Central memory CD8-positive, alpha-beta T cell (primary cell): ENCODE data around the gene PRKN.

ENCODE experiments used
- ATAC-seq: fragments of 150-1000 bp; cut with Tn5 transposase; replicated peaks from 2 replicates; pipeline ENCODE4 v1.10.0; 2022; ENCODE audit warnings: mild to moderate bottlenecking, moderate FRiP score, moderate number of reproducible peaks; ENCODE audit not compliant: poor library complexity, severe bottlenecking; ENCODE audit errors: extremely low read depth
- DNase-seq, 2 donors: peaks; one replicate each; pipeline ENCODE4 v3.0.0; 2021; ENCODE audit warnings: low spot score in 2 of 2
- H3K27ac Mint-ChIP-seq: one replicate; pipeline ENCODE4 v1.8.0; 2022; ENCODE audit warnings: low read depth, mild to moderate bottlenecking, moderate library complexity, mixed read lengths
- H3K27me3 Mint-ChIP-seq: one replicate; pipeline ENCODE4 v1.8.0; 2022; ENCODE audit warnings: mixed read lengths
- H3K36me3 Mint-ChIP-seq: one replicate; pipeline ENCODE4 v1.8.0; 2022; ENCODE audit warnings: mild to moderate bottlenecking, moderate library complexity, mixed read lengths; ENCODE audit not compliant: insufficient read depth
- H3K4me1 Mint-ChIP-seq: one replicate; pipeline ENCODE4 v1.8.0; 2022; ENCODE audit warnings: mixed read lengths
- H3K4me3 Mint-ChIP-seq: one replicate; pipeline ENCODE4 v1.8.0; 2022; ENCODE audit warnings: mild to moderate bottlenecking, moderate library complexity, mixed read lengths
- H3K9me3 Mint-ChIP-seq: one replicate; pipeline ENCODE4 v1.8.0; 2022; ENCODE audit warnings: mixed read lengths

PRKN gene

GRCh38 chr6:162364488-162364887 lies 363.1 kb downstream of the PRKN start:
- Mint-ChIP-seq H3K9me3 (no peaks in the 10 kb centered on the region), H3K27me3 (no peaks in the 10 kb centered on the region), H3K4me3 (no peak overlapping the region), H3K27ac (no peak overlapping the region), H3K4me1 (no peaks in the 10 kb centered on the region), H3K36me3 (no peaks in the 10 kb centered on the region)
- DNase-seq (no peak), ATAC-seq (no peak)

GRCh38 chr6:162363757-162364156 lies 363.8 kb downstream of the PRKN start:
- Mint-ChIP-seq H3K27me3 (no peaks in the 10 kb centered on the region), H3K27ac (no peak overlapping the region), H3K36me3 (no peaks in the 10 kb centered on the region), H3K9me3 (no peaks in the 10 kb centered on the region), H3K4me3 (no peak overlapping the region), H3K4me1 (no peaks in the 10 kb centered on the region)
- ATAC-seq, result no peak
- DNase-seq, result no peak

GRCh38 chr6:162360901-162361567 lies 366.5 kb downstream of the PRKN start:
- Mint-ChIP-seq H3K9me3 (no peaks in the 10 kb centered on the region), H3K27me3 (no peaks in the 10 kb centered on the region), H3K4me3 (no peak overlapping the region), H3K4me1 (no peaks in the 10 kb centered on the region), H3K27ac (no peak overlapping the region), H3K36me3 (no peaks in the 10 kb centered on the region)
- ATAC-seq, result no peak
- DNase-seq, result no peak

- no peaks in the 10 kb centered on the region for H3K36me3 Mint-ChIP-seq
- H3K4me3 Mint-ChIP-seq, result no peak overlapping the region
- no peak overlapping the region for H3K27ac Mint-ChIP-seq
- no peaks in the 10 kb centered on the region for H3K4me1 Mint-ChIP-seq
- DNase-seq, result no peak
- no peaks in the 10 kb centered on the region for H3K9me3 Mint-ChIP-seq
- no peak for ATAC-seq
- H3K27me3 Mint-ChIP-seq, result no peaks in the 10 kb centered on the region
These were observed 368.9 kb downstream of the PRKN start for GRCh38 chr6:162358625-162359024.

- Mint-ChIP-seq H3K4me1 (no peaks in the 10 kb centered on the region), H3K9me3 (no peaks in the 10 kb centered on the region), H3K27ac (no peak overlapping the region), H3K27me3 (no peaks in the 10 kb centered on the region), H3K36me3 (no peaks in the 10 kb centered on the region), H3K4me3 (no peak overlapping the region)
- no peak for DNase-seq
- ATAC-seq, result no peak
These were observed 382.5 kb downstream of the PRKN start for GRCh38 chr6:162345051-162345511.

- DNase-seq (no peak), ATAC-seq (no peak)
- H3K27me3 Mint-ChIP-seq, result no peaks in the 10 kb centered on the region
- no peaks in the 10 kb centered on the region for H3K4me1 Mint-ChIP-seq
- no peaks in the 10 kb centered on the region for H3K36me3 Mint-ChIP-seq
- H3K4me3 Mint-ChIP-seq, result no peak overlapping the region
- H3K27ac Mint-ChIP-seq, result no peak overlapping the region
- no peaks in the 10 kb centered on the region for H3K9me3 Mint-ChIP-seq
These were observed 382.9 kb downstream of the PRKN start for GRCh38 chr6:162344646-162345010.

- no peak overlapping the region for H3K4me3 Mint-ChIP-seq
- no peak for DNase-seq
- H3K36me3 Mint-ChIP-seq, result no peaks in the 10 kb centered on the region
- H3K27ac Mint-ChIP-seq, result no peak overlapping the region
- no peak for ATAC-seq
- no peaks in the 10 kb centered on the region for H3K27me3 Mint-ChIP-seq
- no peaks in the 10 kb centered on the region for H3K4me1 Mint-ChIP-seq
- H3K9me3 Mint-ChIP-seq, result no peaks in the 10 kb centered on the region
These were observed 383.5 kb downstream of the PRKN start for GRCh38 chr6:162343936-162344645.

- no peak overlapping the region for H3K27ac Mint-ChIP-seq
- no peak overlapping the region for H3K4me3 Mint-ChIP-seq
- no peaks in the 10 kb centered on the region for H3K36me3 Mint-ChIP-seq
- no peaks in the 10 kb centered on the region for H3K4me1 Mint-ChIP-seq
- DNase-seq (no peak), ATAC-seq (no peak)
- no peaks in the 10 kb centered on the region for H3K27me3 Mint-ChIP-seq
- no peaks in the 10 kb centered on the region for H3K9me3 Mint-ChIP-seq
These were observed 384.2 kb downstream of the PRKN start for GRCh38 chr6:162343198-162343935.

- ATAC-seq (no peak), DNase-seq (no peak)
- no peaks in the 10 kb centered on the region for H3K27me3 Mint-ChIP-seq
- no peaks in the 10 kb centered on the region for H3K36me3 Mint-ChIP-seq
- H3K9me3 Mint-ChIP-seq, result peaks cover 2% of the 10 kb centered on the region
- H3K27ac Mint-ChIP-seq, result no peak overlapping the region
- no peaks in the 10 kb centered on the region for H3K4me1 Mint-ChIP-seq
- no peak overlapping the region for H3K4me3 Mint-ChIP-seq
These were observed 390.2 kb downstream of the PRKN start for GRCh38 chr6:162337412-162337811.

GRCh38 chr6:162336359-162336758 lies 391.2 kb downstream of the PRKN start:
- H3K9me3 Mint-ChIP-seq, result peaks cover 11% of the 10 kb centered on the region
- DNase-seq (no peak), ATAC-seq (no peak)
- no peak overlapping the region for H3K27ac Mint-ChIP-seq
- no peak overlapping the region for H3K4me3 Mint-ChIP-seq
- no peaks in the 10 kb centered on the region for H3K4me1 Mint-ChIP-seq
- no peaks in the 10 kb centered on the region for H3K27me3 Mint-ChIP-seq
- no peaks in the 10 kb centered on the region for H3K36me3 Mint-ChIP-seq

GRCh38 chr6:162332365-162332764 lies 395.2 kb downstream of the PRKN start:
- ATAC-seq, result no peak
- DNase-seq, result no peak
- H3K9me3 Mint-ChIP-seq, result peaks cover 26% of the 10 kb centered on the region
- H3K4me3 Mint-ChIP-seq, result no peak overlapping the region
- H3K36me3 Mint-ChIP-seq, result no peaks in the 10 kb centered on the region
- no peaks in the 10 kb centered on the region for H3K27me3 Mint-ChIP-seq
- no peaks in the 10 kb centered on the region for H3K4me1 Mint-ChIP-seq
- no peak overlapping the region for H3K27ac Mint-ChIP-seq

- no peak for ATAC-seq
- H3K9me3 Mint-ChIP-seq, result peaks cover 26% of the 10 kb centered on the region
- DNase-seq, result no peak
- H3K27me3 Mint-ChIP-seq, result no peaks in the 10 kb centered on the region
- no peaks in the 10 kb centered on the region for H3K36me3 Mint-ChIP-seq
- H3K4me1 Mint-ChIP-seq, result no peaks in the 10 kb centered on the region
- H3K4me3 Mint-ChIP-seq, result no peak overlapping the region
- H3K27ac Mint-ChIP-seq, result no peak overlapping the region
These were observed 395.7 kb downstream of the PRKN start for GRCh38 chr6:162331911-162332310.

GRCh38 chr6:162325826-162326225 lies 401.7 kb downstream of the PRKN start:
- Mint-ChIP-seq H3K4me3 (no peak overlapping the region), H3K4me1 (no peaks in the 10 kb centered on the region), H3K27me3 (no peaks in the 10 kb centered on the region), H3K36me3 (peaks cover 2% of the 10 kb centered on the region), H3K27ac (no peak overlapping the region), H3K9me3 (peaks cover 12% of the 10 kb centered on the region)
- DNase-seq (no peak), ATAC-seq (no peak)
